Measurements from ENCODE around the gene PPP2R1B.

PPP2R1B gene

DNA sequence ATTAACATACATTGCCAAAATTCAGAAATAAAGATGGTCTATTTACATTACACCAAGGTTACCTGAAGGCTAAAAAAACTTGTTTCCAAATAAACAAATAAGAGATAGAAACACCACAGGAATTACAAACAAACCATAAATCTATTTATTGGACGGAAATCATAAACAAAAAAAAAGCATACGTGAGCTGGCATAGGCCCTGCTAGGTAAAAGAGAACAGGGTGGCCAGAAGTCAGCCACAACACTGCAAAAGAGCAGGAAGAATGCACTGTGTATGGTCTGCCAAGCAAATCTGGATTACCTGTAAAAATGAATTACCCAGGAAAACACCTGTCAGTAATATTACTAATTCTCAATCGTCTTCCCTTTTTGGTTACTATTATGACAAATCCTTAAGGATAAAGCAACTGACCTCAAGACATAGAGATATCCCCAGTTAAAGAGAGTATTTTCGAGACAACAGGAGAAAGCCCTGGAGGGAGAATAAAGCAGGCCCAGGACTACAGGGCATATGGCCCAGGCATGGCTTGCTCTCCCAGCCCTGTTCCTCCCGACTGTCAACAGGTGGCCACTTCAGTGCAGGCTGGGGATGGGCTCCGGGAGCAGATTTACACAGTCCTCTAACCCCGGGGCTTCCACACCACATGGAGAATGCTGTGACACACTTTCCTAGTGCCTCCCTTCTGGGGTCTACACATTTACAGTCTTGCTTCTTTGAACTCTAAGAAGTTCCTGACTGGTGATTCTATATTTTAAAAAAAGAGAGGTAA lies 18.0 kb downstream of the PPP2R1B start:
- DNase-seq (ENCODE audit: low spot score) = no peak

DNA sequence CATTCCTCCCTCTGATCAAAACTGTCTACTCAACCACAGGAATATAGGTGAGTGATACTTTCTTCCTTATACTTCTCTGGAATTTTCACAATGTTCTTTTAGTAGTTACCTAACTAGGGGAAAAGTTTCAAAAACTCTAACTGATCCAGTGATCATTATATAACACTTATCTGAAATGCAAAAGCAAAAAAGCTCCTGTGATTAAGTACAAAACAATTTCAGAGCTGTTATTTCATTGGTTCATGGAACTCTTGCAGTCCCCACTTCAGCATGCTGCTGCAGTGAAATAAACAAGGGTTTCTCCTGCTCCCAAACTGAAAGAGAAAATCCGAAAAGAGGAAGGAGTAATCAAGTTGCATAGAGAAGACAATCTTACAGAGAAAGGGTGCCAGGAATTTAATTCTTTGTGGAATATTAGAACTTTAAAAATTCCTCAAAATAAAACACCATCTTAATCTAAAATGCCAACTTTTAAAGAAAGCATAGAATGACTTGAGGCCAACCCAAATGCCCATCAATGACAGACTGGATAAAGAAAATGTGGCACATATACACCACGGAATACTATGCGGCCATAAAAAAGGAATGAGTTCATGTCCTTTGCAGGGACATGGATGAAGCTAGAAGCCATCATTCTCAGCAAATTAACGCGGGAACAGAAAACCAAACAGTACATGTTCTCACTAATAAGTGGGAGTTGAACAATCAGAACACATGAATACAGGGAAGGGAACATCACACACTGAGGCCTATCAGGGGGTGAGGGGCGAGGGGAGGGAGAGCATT lies 20.3 kb downstream of the PPP2R1B start:
- no peak for DNase-seq (ENCODE audit: low spot score)

DNA sequence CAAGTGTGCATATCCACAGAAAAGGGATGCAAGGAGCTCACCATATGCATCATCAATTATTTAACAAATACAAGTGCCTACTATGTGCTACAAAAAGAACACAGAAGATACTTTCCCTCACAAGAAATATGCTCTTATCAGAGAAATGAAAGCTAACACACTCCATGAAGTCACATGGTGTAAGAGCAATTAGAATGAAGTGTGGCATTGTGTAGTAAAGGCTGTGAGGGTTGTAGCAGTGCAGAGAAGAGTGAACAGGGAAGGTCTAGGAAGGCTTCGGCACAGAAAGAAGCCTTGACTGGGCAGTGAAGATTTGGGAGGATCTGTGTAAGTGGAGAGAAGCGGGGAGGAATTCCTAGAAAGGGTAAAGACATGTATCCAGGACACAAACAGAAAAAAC lies 22.5 kb downstream of the PPP2R1B start:
- DNase-seq (ENCODE audit: low spot score) = no peak

DNA sequence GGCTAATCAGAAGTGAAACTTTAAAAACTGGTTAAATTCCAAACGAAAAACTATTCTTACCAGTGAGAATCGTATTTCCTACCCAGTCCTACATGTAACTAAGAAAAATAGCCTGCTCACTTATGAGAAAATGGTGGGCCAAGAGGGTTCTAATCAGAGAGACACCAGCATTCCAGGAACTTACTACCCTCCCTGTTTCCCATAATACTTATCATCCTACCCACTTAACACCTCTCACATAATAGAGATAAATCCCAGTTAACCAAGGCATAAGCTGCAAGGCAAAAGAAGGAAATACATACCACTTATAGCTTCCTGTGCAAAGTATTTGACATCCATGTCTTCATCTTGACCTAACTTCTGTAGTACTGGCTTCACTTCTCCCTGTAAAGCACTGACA lies 24.4 kb downstream of the PPP2R1B start:
- DNase-seq (ENCODE audit: low spot score) = no peak

DNA sequence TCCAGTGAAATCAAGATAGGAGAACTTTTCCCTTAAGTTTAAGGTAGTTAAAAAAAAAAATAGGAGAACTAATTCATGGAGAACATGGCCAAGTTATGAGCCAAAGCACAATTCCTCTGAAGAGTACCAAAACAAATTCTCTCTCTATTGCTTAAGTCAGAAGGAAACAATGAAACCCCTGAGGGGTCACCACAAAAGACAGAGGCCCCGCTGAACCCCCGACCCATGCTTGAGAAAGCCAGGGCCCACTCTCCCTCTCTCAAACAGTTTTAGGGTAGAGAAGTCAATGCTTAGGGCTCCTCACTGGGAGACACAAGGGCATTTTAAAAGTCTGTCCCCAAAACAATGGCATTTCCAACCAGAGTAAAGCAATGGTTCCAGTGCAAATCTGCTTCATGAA lies 26.9 kb downstream of the PPP2R1B start:
- no peak for DNase-seq (ENCODE audit: low spot score)

DNA sequence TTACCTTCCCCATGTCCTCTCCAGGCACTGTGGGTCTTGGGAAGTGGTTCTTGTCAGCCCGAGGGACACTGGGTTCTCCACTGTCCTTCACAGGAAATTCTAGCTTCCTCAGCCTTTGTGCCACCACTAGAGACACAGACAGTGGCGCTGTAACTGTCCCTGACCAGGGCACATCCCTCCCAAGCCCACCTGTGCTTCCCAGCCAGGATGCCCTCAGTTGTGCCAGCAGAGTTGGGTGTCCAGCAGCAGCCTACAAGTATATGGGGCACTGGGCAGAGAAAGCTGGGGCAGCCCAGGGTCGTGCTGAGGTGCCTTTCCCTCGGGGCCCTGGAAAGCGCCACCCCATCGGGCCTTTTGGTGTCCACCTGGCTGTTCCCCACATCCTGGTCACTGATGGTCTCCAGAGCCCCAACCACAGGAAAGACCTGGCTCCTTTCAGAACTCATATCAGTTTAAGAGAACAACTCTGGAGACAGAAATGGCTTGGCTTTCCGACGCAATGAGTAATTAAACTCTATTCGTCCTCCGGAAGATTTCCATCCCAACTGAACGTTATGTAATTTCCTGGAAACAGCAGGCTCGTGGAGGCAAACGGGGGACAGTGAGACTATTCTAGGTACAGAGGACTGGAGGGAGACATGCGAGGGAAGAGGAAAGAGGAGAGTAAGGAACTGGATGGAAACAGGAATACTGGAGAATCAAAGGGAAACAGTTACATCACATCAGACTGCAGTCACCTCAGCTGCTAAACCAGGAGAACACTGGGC lies 28.6 kb downstream of the PPP2R1B start:
- no peak for DNase-seq (ENCODE audit: low spot score)

DNA sequence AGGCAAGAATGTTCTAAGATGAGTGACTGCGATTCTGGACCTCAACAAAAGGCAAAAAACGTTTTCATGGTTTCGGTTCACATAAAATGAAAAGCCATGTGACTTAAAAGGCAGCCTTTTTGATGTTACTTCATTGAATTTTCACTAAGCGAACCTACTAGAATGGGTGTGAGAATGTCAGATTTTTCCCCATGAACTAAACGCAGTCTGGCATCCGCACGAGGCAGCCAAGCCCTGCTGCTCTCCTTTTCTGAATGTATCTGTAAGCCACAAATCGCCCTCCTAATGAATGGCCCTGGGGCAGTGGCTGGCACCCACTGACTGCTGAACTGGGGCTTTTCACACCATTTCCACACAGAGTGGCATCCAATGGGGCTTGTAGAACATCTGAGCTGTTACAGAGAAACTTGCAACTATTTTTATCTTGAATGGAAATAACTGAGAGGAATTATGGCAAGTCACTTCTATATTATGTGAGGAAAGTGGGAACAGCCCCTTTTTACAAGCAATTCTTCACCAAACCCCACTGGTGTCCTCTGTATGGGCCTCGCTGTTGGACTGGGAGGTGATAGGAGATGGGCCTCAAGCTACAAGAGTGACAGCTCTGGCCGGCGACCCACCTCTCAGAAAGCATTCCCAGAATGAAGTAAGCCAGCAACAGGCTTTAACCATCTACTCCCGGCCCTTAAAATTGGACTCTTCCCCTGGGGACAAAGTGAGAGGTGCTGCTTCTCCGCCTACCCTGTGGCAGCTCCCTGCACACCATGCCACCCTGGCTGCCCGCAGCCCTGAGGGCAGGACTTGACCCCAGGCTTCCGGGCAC lies 29.4 kb downstream of the PPP2R1B start:
- DNase-seq (ENCODE audit: low spot score) = no peak

DNA sequence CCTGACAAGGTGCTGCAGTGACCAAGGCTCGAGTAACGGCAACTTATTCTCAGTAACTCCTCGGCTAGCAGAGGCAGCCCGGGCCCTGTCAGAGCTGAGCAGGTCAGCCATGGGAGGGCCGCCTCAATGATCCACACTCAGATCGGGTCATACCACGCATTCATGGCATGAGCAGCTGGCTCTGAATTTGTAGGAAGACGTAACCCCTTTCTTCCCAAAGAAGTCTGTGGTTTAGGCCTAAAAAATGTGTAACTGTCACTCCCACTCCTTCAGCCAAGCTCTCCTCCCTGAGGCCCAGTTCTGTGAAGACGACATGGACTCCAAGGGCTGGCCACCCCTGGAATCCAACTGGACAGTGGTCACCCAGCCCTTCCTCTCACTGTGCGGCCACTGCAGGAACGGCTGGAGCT lies 30.0 kb downstream of the PPP2R1B start:
- no peak for DNase-seq (ENCODE audit: low spot score)

DNA sequence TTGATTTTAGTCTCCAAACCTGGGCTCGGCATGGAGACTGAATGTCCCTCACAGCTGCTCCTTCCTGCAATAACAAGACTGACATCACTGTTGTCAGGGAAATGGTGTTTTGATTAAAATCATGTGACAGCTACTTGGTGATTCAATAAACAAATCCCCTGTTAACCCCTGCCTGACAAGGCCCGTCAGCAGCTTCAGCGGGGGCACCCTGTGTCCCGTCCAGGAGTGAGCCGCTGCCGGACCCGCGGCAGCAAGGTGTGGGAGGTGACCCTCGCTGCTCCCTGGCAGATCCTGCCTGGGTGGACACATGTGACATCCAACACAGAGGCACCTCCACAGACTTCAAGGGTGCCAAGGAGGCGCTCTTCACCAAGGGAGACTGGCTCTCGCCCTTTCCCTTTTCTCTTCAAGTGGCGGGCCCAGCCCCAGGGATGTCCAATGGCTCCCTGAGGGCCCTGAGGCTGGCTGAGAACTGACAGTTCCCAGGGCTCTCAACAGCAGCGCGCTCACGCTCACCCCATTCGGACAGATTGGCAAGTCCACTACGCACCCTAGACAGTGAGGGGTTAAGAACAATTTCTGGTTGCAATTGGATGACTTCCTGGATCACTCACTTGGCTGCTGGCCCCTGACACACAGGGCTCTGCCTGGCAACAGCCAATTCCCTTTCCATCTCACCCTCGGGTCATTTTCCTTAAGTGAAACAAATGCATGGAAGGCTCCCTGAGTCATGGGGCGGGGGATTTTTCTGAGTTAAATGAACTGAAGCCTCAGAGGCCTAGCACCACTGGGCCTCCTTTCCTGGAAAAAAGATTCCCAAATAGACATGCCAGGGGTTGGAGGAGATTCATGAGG lies 30.7 kb downstream of the PPP2R1B start:
- DNase-seq (ENCODE audit: low spot score) = peak; percentile 18

DNA sequence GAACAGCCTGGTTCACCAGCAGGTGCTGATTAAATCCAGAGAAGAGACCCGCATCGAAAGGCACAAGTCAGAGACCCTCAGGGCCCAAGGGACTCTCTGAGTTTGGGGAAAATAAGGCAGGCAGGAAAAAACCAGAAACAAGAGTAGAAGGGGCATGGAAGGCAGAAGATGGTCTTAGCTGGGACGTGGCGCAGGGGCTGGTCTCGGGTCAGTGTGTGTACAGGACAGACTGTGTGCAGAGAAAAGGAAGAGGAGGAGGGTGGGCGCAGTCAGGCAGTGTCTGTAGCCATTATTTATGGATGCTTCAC lies 31.3 kb downstream of the PPP2R1B start:
- no peak for DNase-seq (ENCODE audit: low spot score)

DNA sequence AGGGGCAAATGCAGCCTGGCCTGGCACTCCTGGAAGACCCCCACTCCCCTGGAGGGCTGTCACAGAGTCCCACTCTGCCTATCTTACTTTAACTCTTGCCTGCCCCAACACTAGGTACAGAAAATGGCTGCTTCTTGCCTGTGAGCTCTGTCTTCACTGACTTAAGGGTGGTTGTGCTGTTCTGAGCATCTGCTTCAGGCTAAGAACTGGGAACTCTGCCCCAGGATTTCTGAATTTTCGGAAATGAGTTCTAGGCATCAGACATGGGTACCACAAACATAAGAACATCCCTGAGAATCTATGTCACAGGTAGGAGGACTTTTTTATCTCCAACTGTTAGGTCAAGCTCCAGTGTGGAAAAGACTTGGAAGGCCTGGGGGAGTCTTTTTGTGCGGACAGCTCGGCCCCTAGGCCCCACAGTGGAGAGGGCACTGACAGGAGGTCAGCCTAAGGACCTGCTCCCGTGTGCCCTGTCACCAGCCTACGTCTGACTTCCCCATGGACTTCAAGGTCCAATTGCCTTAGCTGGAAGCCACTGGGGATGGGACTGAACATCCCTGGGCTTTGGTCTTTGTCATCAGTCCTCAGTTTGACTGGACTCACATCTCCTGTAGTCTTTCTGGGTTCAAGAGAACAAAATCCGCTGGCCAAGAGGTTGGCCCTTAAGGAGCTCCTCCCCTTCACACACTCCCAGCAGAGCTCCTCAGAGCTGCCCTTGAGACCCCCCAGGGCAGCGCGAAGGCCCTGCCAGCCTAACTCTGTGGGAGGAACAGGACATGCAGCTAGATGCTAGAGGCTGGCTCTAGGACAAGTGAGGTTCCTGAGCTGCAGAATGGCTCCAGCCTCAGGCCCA lies 31.9 kb downstream of the PPP2R1B start:
- no peak for DNase-seq (ENCODE audit: low spot score)

DNA sequence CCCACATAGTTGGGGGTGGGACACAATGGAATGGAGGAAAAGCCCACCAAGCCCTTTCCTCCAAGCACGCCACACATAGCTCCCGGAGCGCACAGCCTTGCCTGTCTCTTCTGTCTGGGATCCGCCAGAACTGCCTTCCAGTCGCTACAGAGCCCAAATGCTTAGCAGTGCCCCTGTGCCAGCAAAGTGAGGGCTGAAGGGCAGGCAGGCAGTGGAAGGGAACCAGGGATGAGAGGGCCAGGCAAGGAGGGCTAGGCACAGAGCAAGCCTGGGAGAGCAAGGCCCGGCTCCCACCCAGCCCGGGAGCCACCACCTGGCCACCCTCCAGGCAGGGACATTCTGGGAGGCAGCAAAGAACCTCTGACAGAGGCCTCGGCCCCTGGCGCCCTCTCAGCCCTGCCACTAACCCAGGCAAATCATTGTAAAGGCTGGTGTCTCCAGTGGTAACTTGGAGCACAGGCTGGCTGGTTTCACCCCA lies 32.5 kb downstream of the PPP2R1B start:
- DNase-seq (ENCODE audit: low spot score) = no peak

DNA sequence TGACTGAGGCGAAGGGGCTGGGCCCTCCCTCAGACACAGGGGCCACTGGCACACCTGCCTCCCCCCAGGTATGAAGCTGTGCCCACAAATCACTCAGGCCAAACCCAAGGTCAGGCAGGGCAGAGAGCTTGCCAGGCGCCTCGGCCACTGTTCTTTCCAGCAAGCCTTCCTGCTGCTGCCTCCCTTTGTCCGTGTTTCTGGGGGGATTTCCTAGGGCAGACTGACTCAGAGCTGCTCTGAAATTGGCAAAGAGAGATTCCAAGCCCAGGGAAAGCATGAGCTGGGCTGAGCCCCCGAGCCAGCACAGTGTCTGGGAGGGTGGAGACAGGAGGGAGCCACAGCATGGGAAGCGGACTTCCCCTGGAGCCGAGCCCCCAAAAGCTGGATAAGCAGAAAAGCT lies 33.2 kb downstream of the PPP2R1B start:
- no peak for DNase-seq (ENCODE audit: low spot score)

DNA sequence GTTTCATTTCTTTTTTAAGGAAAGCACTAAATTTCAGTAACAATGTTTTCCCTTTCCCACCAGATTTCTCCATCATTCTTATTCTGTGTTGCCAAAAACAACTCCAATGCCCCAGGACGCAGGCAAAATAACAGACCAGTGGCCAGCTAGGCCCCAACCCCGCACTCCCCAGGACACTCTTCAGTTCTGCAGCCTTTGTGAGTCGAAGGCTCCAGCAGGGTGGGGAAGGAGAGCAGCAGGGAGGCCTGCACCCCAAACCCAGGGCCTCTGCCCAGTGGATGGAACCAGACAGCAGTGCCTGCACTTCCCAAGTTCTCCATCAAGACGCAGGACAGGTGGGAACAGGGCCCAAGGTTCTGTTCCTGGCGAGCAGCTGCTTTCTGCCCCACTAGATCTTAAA lies 34.4 kb downstream of the PPP2R1B start:
- DNase-seq (ENCODE audit: low spot score) = no peak

DNA sequence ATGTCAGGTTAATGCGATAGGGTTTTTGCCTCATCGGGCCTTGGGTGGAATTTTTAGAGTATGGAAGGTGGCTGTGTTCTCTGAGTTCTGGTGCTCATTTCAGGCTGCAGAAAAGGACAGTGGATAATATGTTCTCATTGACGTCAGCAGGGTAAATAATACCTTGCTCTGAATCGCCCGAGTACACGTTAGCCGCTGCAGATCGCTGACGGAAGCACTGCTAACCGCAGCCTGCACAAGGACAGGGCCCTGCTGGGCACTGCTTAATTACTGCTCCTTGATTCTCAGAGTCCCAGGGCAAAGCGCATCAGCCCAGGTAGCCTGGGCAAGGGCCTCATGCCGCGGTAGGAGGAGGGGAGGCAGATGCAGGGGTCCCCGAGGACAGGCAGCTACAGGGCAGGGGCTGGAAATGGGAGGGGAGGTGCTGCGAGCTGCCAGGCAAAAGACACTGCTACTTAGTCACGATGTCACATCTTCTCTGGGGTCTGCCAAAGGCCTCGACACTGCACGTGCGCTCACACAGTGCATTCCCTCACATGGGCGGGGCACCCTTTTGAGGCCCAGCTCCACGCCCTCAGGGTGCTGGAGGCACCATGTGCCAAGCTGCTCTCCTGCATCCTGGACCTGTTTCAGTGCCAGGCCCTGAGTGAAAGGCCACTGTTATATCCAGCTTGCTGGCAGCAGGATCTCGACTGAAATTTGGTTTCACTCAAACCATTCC lies 35.2 kb downstream of the PPP2R1B start:
- peak; percentile 23 for DNase-seq (ENCODE audit: low spot score)

DNA sequence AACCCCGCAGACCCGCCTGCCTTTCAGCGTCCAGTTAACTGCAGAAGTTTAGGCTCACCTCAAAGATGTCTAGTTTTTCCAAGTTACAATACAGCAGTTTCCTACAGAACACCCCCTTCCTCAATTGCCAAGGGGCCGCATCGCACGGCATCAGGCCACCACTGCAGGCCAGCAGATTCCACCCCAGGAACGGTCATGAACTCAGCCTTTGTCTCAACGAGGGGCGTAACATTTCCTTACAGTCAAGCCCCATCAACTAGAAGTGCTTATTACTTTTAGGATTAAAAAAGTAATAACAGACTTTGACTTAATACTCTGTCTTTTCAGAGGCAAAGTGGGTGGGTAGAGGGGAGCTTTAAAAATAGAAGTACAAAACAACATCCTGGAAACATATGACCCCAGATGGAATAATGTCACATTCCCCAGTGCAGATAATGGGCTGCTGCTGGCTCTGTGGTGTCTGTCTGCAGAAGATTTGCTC lies 36.3 kb downstream of the PPP2R1B start:
- no peak for DNase-seq (ENCODE audit: low spot score)

DNA sequence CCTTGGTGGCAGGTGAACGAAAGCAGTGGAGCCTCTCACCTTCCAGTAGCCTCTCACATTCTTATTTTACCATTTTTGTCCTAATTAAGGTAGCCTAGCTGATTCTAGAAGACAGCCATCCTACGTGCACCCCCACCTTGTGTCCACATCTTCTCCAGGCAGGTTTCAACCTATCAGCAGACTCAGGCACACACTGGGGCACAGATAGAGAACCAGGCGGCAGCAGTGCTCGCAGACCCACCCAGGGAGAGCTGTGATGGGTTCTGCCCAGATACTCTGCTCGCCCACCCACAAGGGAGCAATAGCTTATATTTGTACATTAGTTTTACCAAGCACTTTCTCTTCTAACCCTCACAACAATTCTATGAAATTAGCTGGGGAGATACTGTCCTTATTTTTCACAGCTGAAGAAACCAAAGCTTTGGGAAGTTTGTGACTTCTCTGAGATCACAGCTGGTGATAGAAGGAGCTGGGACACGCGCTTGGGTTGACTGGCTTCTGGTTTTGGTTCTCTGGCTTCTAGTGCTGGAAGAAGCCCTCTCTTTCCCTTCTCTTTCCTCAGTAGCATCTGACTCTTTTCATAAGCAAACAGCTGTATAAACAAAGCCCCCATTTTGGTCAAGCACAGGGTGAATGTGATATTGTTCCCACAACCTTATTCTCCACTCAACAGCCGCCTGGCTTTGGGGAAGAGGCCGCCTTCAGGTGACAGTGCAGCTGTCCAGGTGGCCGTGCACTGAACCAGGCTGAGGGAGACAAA lies 36.9 kb downstream of the PPP2R1B start:
- no peak for DNase-seq (ENCODE audit: low spot score)

DNA sequence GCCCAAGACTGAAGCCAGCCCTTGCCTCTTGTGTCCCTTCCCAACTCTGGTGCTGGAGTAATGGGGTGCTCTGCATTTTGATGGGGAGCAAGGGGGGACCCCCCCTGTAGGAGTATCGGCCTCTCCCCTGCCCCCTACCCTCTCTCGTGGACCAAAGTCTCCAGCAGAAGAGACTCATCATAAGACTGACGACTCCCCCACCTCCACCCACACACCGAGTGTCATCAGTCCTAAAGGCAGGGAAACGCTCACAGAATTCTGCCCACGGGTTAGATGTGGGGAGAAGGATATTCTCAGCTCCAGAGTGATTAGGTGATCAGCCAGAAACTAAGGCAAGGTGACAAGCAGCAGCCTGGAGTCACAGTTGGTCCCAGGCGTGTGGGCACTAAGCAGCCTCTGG lies 38.8 kb downstream of the PPP2R1B start:
- no peak for DNase-seq (ENCODE audit: low spot score)
